Activated naive CD4-positive, alpha-beta T cell treated with anti-CD3 and anti-CD28 coated beads, Interleukin-2, amount 10 ng/mL, durations not matched to agents 7 days and 5 days (primary cell): ENCODE data around the gene BPIFA1.

Experiments used
- CTCF ChIA-PET: fragments of 350-600 bp; sonication (Branson Sonifier 250); formaldehyde crosslinking; loops from one replicate; lab custom pipeline; 2021; ENCODE audit warnings: antibody characterized with exemption; lab: Charles Lee
- DNase-seq: peaks from one replicate; pipeline ENCODE4 v3.0.0-alpha.2; 2020
- H3K27ac Mint-ChIP-seq: one replicate; pipeline ENCODE4 v1.8.0; 2021; ENCODE audit warnings: mild to moderate bottlenecking, moderate library complexity, mixed read lengths
- H3K27me3 Mint-ChIP-seq: one replicate; pipeline ENCODE4 v1.8.0; 2021; ENCODE audit warnings: mild to moderate bottlenecking, mixed read lengths
- H3K36me3 Mint-ChIP-seq: one replicate; pipeline ENCODE4 v1.8.0; 2021; ENCODE audit warnings: mixed read lengths
- H3K4me1 Mint-ChIP-seq: one replicate; pipeline ENCODE4 v1.8.0; 2021; ENCODE audit warnings: mixed read lengths
- H3K4me3 Mint-ChIP-seq: one replicate; pipeline ENCODE4 v1.8.0; 2021; ENCODE audit warnings: mild to moderate bottlenecking, moderate library complexity, mixed read lengths
- H3K9me3 Mint-ChIP-seq: one replicate; pipeline ENCODE4 v1.8.0; 2021; ENCODE audit warnings: mixed read lengths

Gene BPIFA1

GRCh38 chr20:33235696-33236095, at the start of gene BPIFA1:
Gene BPIFA1, plus strand, starts transcription at chr20:33235996. Its CDS starts 1,716 bp downstream, at chr20:33237712.
- no peak within 1 kb of the TSS for H3K27ac Mint-ChIP-seq
- no peak for DNase-seq
- H3K4me1 Mint-ChIP-seq = peaks cover 22% of the 10 kb centered on the region
- H3K27me3 Mint-ChIP-seq = peaks cover 50% of the 10 kb centered on the region
- no peaks in the 10 kb centered on the region for H3K9me3 Mint-ChIP-seq
- no peak within 1 kb of the TSS for H3K4me3 Mint-ChIP-seq
- H3K36me3 Mint-ChIP-seq = no peaks in the 10 kb centered on the region
- CTCF ChIA-PET = no interaction called here

GRCh38 chr20:33187491-33187890, 48.3 kb upstream of the BPIFA1 start:
- CTCF ChIA-PET = no interaction called here
- Mint-ChIP-seq H3K4me3 (no peak overlapping the region), H3K27ac (no peak overlapping the region), H3K9me3 (peaks cover 4% of the 10 kb centered on the region), H3K36me3 (no peaks in the 10 kb centered on the region), H3K4me1 (no peaks in the 10 kb centered on the region), H3K27me3 (peaks cover 3% of the 10 kb centered on the region)
- no peak for DNase-seq

- Mint-ChIP-seq H3K4me1 (no peaks in the 10 kb centered on the region), H3K27ac (no peak overlapping the region), H3K9me3 (no peaks in the 10 kb centered on the region), H3K4me3 (no peak overlapping the region), H3K27me3 (peaks cover 4% of the 10 kb centered on the region), H3K36me3 (no peaks in the 10 kb centered on the region)
- no peak for DNase-seq
- CTCF ChIA-PET = no interaction called here
These were observed 47.4 kb upstream of the BPIFA1 start for GRCh38 chr20:33188421-33188820.

- H3K4me1 Mint-ChIP-seq = no peaks in the 10 kb centered on the region
- H3K27ac Mint-ChIP-seq = no peak overlapping the region
- CTCF ChIA-PET = no interaction called here
- H3K27me3 Mint-ChIP-seq = peaks cover 7% of the 10 kb centered on the region
- no peaks in the 10 kb centered on the region for H3K36me3 Mint-ChIP-seq
- no peak for DNase-seq
- H3K4me3 Mint-ChIP-seq = no peak overlapping the region
- H3K9me3 Mint-ChIP-seq = no peaks in the 10 kb centered on the region
These were observed 44.3 kb upstream of the BPIFA1 start for GRCh38 chr20:33191484-33191883.

GRCh38 chr20:33191955-33192354, 43.8 kb upstream of the BPIFA1 start:
- Mint-ChIP-seq H3K9me3 (no peaks in the 10 kb centered on the region), H3K4me1 (no peaks in the 10 kb centered on the region), H3K27me3 (peaks cover 7% of the 10 kb centered on the region), H3K27ac (no peak overlapping the region), H3K4me3 (no peak overlapping the region), H3K36me3 (no peaks in the 10 kb centered on the region)
- CTCF ChIA-PET = no interaction called here
- no peak for DNase-seq

- H3K36me3 Mint-ChIP-seq = no peaks in the 10 kb centered on the region
- no peaks in the 10 kb centered on the region for H3K4me1 Mint-ChIP-seq
- no peaks in the 10 kb centered on the region for H3K9me3 Mint-ChIP-seq
- no peak overlapping the region for H3K27ac Mint-ChIP-seq
- peaks cover 7% of the 10 kb centered on the region for H3K27me3 Mint-ChIP-seq
- CTCF ChIA-PET = no interaction called here
- H3K4me3 Mint-ChIP-seq = no peak overlapping the region
- DNase-seq = no peak
These were observed 42.8 kb upstream of the BPIFA1 start for GRCh38 chr20:33192912-33193501.

- no peak overlapping the region for H3K27ac Mint-ChIP-seq
- H3K4me1 Mint-ChIP-seq = no peaks in the 10 kb centered on the region
- DNase-seq = no peak
- peaks cover 8% of the 10 kb centered on the region for H3K27me3 Mint-ChIP-seq
- no peak overlapping the region for H3K4me3 Mint-ChIP-seq
- H3K9me3 Mint-ChIP-seq = no peaks in the 10 kb centered on the region
- CTCF ChIA-PET = interaction anchor here (0.9 kb wide), 1 partner anchor 103 kb away, joined by 3 read pairs; no protein-coding TSS in a partner anchor
- H3K36me3 Mint-ChIP-seq = no peaks in the 10 kb centered on the region
These were observed 36.8 kb upstream of the BPIFA1 start for GRCh38 chr20:33199026-33199425.

- no peaks in the 10 kb centered on the region for H3K4me1 Mint-ChIP-seq
- H3K4me3 Mint-ChIP-seq = no peak overlapping the region
- CTCF ChIA-PET = no interaction called here
- no peak overlapping the region for H3K27ac Mint-ChIP-seq
- DNase-seq = no peak
- no peaks in the 10 kb centered on the region for H3K36me3 Mint-ChIP-seq
- peaks cover 12% of the 10 kb centered on the region for H3K27me3 Mint-ChIP-seq
- no peaks in the 10 kb centered on the region for H3K9me3 Mint-ChIP-seq
These were observed 33.3 kb upstream of the BPIFA1 start for GRCh38 chr20:33202451-33202850.

GRCh38 chr20:33203444-33203843, 32.4 kb upstream of the BPIFA1 start:
- no peaks in the 10 kb centered on the region for H3K4me1 Mint-ChIP-seq
- H3K4me3 Mint-ChIP-seq = no peak overlapping the region
- no peaks in the 10 kb centered on the region for H3K9me3 Mint-ChIP-seq
- H3K36me3 Mint-ChIP-seq = no peaks in the 10 kb centered on the region
- H3K27me3 Mint-ChIP-seq = peaks cover 12% of the 10 kb centered on the region
- CTCF ChIA-PET = no interaction called here
- no peak overlapping the region for H3K27ac Mint-ChIP-seq
- DNase-seq = no peak

GRCh38 chr20:33209789-33210188, 26.0 kb upstream of the BPIFA1 start:
- Mint-ChIP-seq H3K4me3 (no peak overlapping the region), H3K27me3 (peaks cover 34% of the 10 kb centered on the region), H3K27ac (no peak overlapping the region), H3K4me1 (no peaks in the 10 kb centered on the region), H3K36me3 (no peaks in the 10 kb centered on the region), H3K9me3 (no peaks in the 10 kb centered on the region)
- peak; percentile 73 for DNase-seq
- CTCF ChIA-PET = interaction anchor here (0.6 to 1.4 kb wide), 3 partner anchors 66 to 308 kb away, joined by 4 read pairs; no protein-coding TSS in a partner anchor

GRCh38 chr20:33210371-33210770, 25.4 kb upstream of the BPIFA1 start:
- Mint-ChIP-seq H3K27me3 (peaks cover 33% of the 10 kb centered on the region), H3K4me3 (no peak overlapping the region), H3K9me3 (no peaks in the 10 kb centered on the region), H3K36me3 (no peaks in the 10 kb centered on the region), H3K4me1 (no peaks in the 10 kb centered on the region), H3K27ac (no peak overlapping the region)
- DNase-seq = no peak
- CTCF ChIA-PET = interaction anchor here (0.6 kb wide), 1 partner anchor 66 kb away, joined by 4 read pairs; no protein-coding TSS in a partner anchor

GRCh38 chr20:33211817-33212424, 23.9 kb upstream of the BPIFA1 start:
- H3K4me3 Mint-ChIP-seq = no peak overlapping the region
- peaks cover 41% of the 10 kb centered on the region for H3K27me3 Mint-ChIP-seq
- DNase-seq = peak; percentile 55
- no peaks in the 10 kb centered on the region for H3K4me1 Mint-ChIP-seq
- H3K9me3 Mint-ChIP-seq = no peaks in the 10 kb centered on the region
- CTCF ChIA-PET = interaction anchor here (0.8 to 1.4 kb wide), 3 partner anchors 9 to 422 kb away, joined by 3 to 7 read pairs (median 4); no protein-coding TSS in a partner anchor
- no peak overlapping the region for H3K27ac Mint-ChIP-seq
- H3K36me3 Mint-ChIP-seq = no peaks in the 10 kb centered on the region

- Mint-ChIP-seq H3K9me3 (no peaks in the 10 kb centered on the region), H3K36me3 (no peaks in the 10 kb centered on the region), H3K4me1 (no peaks in the 10 kb centered on the region), H3K4me3 (no peak within 1 kb of the TSS), H3K27me3 (peaks cover 33% of the 10 kb centered on the region), H3K27ac (no peak within 1 kb of the TSS)
- no peak for DNase-seq
- CTCF ChIA-PET = no interaction called here
These were observed 18.7 kb upstream of the BPIFA1 start, which contains the start of gene BPIFA3 for GRCh38 chr20:33217052-33217451. Gene BPIFA3, plus strand, starts transcription at chr20:33217352. Its CDS starts 185 bp downstream, at chr20:33217537.

GRCh38 chr20:33224399-33224798, 11.4 kb upstream of the BPIFA1 start:
- Mint-ChIP-seq H3K4me1 (no peaks in the 10 kb centered on the region), H3K9me3 (no peaks in the 10 kb centered on the region), H3K27ac (no peak overlapping the region), H3K4me3 (no peak overlapping the region), H3K27me3 (peaks cover 24% of the 10 kb centered on the region), H3K36me3 (no peaks in the 10 kb centered on the region)
- CTCF ChIA-PET = no interaction called here
- no peak for DNase-seq

- H3K27me3 Mint-ChIP-seq = peaks cover 46% of the 10 kb centered on the region
- no peaks in the 10 kb centered on the region for H3K36me3 Mint-ChIP-seq
- CTCF ChIA-PET = interaction anchor here (1.4 kb wide), 1 partner anchor 16 kb away, joined by 3 read pairs; no protein-coding TSS in a partner anchor
- H3K27ac Mint-ChIP-seq = peak overlapping the region; percentile 4
- DNase-seq = no peak
- no peaks in the 10 kb centered on the region for H3K9me3 Mint-ChIP-seq
- peaks cover 33% of the 10 kb centered on the region for H3K4me1 Mint-ChIP-seq
- no peak overlapping the region for H3K4me3 Mint-ChIP-seq
These were observed 6.0 kb upstream of the BPIFA1 start for GRCh38 chr20:33229843-33230242.
